Measurements from ENCODE around the gene PEPD.
A peak's percentile ranks its signal among the peaks of the same experiment; 100 is the strongest.

The PEPD gene

DNA sequence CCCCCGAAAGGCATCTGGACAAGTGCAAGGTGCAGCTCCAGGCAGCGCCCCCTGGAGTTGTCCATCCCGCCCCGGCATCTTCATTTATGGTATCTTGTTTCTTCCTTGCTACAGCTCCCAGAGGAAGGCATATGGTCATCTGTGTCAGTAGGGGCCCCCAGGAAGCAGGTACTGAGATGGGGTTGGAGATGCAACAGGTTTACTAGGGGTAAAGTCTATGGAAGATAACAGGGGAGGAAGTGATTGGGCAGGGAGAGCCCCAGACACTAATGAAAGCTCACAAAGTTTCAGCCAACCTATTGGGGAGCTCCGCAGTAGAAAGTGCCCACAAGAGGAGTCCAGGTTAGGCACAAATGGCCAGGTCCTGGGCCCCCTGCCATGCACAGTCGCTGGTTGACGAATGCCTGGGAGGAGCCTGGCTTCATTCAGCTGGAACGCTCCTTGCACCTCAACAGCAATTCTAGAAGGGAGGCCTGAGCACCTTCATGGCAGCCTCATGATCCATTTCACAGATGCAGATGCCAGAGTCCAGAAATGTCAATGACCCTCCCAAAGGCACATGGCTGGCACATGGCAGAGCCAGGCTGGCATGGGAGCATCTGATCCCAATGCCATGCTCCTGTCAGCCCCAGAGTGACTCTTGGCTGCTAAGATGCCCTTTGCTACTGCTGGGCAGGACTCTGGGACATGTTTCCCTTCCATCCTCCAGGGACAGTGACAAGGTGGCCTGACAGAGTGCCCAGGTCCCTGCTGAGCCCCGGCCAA is 23.8 kb upstream of the PEPD start:
- DNase-seq, result no peak

DNA sequence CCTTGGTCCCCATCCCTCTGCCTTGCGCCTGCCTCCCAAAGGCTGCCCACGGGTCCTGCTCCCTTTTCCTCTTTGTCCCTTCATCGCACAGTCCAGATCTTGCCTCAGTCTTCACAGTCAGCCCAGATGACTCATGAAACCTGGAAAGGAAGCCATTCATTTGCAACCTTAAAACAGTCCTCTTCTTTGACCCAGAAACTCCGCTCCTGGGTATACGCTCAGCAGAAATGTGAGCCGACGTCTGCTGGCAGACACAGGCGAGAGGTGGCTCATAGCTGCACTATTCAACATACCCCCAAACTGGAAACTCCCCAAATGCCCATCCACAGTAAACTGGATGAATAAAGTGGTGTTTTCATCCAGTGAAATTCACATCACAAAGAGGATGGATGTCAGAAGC is 13.6 kb upstream of the PEPD start:
- no peak for DNase-seq

DNA sequence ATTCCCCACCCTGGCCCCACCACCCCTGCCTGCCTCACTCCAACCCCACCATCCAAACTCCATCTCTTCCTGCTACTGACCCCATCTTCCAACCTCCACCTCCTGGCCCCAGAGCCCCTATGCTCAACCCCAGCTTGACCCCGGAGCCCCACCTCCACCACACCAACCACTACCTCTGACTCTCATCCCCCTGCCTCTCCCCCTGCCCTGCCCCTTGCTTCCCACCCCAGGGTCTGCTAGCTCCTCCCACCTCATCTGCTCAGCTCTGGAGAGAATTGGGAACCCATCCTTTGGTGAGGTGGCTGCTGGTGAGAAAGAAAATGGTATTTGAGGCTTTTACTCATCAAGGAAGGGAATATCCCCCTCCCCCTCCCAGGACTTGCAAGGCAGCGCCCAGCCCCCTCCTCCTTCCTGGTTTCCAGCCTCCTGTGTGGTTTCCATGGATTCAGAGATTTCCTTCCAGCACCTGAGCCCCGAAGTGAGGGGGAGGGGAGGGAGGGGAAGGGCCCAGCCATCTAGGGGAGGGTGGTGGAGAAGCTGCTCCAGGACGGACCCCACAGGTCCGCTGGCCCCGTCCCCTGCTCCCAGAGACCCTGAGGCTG is 11.4 kb upstream of the PEPD start:
- no peak for DNase-seq

DNA sequence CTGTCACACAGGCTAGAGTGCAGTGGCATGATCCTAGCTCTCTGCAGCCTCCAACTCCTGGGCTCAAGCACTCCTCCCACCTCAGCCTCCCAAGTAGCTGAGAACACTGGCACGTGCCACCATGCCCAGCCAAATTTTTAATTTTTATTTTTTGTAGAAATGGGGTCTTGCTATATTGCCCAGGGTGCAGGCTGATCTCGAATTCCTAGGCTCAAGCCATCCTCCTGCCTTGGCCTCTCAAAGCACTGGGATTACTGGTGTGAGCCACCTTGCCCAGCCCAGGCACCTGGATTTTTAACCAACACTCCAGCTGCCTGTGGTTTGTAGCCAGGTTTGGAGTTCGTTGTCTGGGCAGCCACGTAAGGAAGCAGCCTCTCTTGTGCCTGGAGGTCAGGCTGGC is 9.3 kb upstream of the PEPD start:
- no peak for DNase-seq

DNA sequence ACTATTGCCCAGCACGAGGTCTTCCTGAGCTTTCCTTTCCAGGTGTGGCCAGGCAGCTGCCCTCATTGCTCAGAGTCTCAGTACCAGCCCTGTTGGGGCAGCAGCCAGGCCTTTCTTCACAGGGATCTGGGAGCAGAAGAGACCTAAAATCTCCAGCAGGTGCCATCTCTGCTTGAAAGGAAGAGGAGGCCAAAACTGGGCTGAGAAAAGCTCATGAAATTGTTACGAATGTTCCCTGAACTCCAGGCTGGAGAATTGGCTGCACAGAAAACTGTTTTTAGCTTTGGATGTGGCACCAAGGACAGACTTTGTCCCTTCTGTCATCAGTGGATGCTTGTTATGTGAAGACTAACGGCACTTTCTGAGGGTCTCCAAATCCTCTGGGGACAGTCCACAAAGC is 8.7 kb upstream of the PEPD start:
- DNase-seq, result no peak

DNA sequence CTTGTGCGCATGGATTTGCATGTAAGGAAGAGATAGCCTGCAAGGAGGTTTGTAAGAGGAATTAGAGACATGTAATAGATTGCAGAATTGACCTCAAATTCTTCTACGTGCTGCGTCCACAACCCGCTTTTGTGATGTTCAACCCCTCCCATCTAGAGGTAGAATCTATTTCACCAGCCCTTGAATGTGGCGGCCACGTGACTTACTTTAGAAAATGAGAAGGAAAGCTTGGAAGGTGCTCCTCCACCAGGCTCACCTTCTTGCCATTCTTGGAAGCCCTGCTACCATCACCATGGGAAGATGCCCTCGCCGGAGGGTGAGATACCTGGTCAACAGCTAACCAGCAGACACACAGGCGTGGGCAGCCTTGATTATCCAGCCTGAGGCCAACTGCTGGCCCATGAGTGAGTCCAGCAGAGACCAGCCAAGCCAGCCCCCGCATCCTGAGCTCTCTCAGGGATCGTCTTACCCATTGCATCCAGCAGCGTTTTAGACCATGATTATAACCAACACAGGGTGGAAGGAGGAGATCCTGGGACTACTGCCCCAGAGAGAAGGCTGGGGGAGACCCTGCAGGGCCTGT is 7.6 kb upstream of the PEPD start:
- DNase-seq, result no peak

DNA sequence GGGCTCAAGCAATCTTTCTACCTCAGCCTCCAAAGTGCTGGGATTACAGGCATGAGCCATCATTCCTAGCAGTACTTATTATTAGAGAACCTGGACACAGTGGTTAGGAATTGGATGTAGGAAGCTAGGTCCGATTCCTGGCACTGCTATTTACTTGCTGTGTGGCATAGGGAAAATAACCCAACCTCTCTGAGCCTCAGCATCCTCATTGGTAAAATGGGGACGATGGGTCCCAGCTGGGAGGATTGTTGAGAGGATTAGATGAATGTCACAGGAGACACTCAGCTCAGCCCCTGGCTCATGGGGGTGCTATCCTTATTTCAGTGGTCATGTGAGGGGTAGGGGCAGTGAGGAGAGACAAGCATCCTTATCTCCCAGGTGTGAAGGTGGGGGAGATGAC is 6.8 kb upstream of the PEPD start:
- no peak for DNase-seq

DNA sequence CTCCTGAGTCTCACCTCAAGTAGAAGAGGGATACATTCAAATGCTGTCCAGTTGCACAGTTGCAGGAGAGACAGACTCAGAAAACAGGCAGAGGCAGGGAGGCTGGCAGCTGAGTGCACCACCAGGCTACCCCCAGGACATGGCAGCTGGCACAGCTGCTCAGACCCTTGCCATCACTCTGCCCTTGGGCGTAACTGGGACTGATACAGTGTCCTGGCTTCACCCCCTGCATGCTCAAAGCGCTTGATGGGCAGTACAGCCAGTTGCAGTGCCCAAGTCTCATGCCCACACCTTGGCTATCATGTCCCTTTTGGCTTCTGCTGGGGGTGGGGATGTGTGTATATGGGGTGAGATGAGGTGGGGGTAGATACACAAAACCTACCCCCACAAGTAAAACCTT is 5.5 kb upstream of the PEPD start:
- DNase-seq, result no peak

DNA sequence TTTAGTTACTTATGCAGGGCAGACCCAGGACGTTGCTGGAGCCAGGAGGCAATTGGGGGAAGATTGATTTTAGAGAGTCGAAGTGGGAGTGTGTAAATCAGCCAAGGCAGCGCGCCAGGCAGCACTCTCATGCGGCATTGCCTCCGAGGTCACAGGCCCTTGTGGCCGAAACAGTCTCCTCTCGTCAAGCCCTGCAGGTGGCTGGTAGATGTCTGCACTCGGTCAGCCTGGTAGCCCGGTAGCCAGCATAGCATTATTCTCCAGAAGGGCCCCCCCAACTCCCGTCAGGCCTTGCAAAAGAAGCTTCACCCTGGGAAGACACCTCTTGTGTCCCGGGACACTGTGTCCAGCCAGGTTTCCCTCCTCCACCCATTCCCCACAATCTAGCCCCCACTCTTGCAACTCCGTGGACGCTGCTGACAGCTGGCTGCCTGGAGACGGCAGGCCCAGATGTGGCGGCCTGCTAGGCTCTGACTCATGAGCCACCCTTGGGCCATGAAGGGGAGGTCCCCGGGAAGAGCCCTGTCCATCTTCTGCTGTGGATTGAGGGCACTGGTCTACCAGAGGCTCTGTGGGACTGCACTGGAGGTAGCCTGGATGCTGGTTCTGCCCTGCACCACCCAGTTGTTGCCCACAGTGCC is 2.6 kb upstream of the PEPD start:
- no peak for DNase-seq

DNA sequence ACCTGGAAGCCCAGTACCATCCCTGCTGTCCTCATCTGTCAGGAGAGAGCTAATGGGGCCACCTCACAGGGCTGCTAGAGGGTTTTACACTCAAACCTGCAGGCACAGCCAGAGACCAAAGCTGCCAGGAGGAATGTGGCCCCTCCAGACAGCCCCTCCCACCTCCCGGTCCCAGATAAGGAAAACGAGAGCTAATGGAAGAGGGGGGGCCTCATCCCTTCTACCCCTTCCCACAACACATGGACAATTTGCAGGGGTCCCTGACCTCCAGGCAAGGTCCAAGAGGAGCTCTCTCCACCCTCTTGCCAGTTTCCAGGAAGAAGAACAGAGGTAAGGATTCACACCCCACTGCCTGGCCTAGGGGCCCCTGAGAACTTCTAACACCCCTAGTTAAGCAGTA is 1.6 kb upstream of the PEPD start:
- no peak for DNase-seq

DNA sequence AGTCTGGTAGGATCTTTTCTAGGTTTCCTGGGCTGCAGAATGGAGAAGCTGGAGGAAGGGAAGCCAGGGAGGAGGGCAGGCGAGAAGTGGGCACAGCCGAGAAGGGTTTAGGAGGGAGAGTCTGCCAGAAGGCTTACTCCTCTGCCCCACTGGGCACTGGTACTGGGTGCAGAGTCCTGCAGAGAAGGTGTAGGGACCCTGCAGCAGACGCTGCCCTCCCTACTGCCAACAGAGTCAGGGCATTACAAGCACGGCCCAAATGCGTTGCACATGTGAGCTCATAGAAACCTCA is 726 bp upstream of the PEPD start:
- no peak for DNase-seq

DNA sequence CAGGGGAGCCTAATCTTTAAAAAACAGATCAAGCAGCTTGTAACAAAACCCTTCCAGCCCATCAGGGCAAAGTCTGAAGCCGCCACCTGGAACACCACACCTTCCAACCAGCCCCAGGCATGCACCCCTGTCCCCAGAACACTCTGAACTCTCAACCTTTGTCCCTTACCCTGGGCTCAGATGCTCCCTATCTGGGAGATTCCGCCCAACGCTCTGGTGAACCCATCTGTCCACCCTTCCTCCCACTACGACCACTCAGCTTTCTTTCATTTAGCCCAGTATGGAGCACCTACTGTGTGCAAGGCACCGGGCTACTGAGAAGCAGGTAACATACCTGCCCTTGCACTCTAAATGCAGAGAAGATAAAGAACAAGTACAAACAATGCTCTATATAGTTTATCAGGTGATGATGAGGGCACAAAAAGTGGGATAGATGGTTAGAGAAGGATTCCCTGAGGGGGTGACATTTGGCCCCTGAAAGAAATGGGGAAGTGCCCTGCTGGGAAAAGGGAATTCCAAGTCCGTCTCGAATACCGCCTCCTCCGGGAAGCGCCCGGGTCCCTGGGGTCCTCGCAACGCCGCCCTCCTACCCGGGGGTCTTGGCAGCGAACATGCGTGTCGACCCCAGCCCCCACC is 629 bp downstream of the PEPD start:
- no peak for DNase-seq

DNA sequence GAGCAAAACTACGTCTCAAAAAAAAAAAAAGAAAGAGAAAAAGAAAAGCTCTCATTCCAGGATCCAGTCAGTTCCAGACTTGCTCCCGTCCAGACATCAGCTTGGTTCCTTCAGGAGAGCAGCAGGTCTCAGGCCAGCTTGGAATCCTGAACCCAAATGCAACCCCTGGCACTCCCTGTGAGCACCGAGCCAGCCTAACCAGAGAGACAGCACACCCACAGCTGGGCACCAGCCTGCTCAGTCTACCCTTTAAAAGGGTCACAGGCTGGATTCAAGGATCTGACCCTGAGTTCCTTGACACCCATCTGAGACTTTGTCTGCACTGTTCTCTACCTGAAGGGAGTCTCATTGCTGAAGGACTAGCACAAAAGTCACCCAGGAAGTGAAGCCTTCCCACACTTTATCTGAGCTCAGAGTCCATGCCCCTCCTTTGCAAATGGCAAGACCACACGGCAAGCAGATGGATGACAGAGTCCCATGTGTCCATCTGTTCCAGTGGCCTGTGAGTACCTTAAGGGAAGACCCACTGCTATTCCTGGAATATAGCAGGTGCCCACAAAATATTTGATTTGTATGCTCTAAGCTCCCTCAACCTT is 1.4 kb downstream of the PEPD start:
- no peak for DNase-seq

DNA sequence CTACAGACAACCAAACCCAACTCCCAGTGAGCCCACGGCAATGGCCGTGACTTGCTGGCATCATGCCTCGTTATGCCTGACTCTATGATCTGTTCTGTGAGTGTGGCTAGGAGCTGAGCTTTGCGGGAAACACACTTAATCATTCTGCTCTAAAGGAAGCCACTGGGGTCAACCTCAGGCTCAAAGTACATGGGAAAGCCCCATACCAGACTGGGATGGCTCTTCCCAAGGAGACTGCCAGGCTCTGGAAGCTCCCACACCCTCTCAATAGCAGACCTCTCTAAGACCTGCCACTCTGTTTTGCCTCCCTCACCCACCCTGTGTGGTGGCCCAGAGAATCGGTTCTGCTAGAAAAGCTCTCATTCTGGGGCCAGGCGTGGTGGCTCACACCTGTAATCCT is 2.2 kb downstream of the PEPD start:
- no peak for DNase-seq

DNA sequence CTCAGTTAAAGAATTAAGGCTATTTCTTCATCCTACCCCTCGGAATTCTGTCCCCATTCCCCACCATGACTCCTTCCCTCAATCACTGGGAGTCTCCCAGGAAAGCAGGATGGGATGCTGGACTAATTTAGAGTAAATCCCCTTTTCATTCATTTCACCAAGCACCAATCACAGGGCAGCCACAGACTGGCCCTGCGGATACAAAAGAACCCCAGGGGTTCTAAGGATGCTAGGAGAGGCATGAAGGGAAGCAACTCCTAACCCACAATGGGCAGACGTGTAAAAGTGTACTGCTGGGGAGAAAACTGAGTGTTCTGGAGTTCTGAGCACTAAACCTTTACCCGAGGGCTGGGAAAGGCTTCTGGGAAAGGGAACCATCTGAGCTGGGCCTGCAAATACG is 3.0 kb downstream of the PEPD start:
- no peak for DNase-seq

DNA sequence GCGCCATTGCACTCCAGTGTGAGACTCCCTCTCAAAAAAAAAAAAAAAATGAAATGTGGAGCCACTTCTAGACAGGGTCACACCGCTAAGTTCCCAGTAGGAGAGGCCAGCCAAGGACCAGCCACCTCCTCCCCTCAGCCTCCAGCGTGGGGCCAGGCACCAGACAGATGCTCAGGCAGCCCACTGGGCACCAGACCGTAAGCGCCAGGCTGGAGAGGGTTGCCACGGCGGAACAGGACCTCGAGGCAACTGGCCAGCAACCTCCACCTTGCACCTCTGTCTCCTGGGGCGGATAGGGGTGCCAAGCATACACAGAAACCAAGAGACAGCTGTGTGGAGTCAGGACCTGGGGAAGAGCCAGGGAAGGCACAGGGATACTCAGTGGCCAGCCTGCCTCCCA is 3.7 kb downstream of the PEPD start:
- DNase-seq, result no peak

DNA sequence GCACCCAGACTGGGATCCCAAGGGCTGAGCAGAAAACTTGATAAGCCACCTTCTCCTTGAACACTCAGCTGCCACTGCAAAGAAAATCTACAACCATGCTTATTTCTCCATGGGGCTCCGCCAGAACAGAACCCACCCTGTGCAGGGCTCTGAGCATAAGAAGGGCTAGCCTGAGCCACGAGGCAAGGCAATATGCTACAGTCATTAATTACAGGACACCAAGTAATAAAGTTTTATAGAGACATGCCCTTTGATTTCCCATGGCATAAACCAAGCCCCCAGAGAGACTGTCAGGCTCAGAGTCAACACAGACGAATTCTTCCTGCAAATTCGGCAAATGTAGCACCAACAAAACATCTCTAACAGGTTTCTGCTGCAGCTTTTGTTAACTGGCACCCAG is 5.7 kb downstream of the PEPD start:
- DNase-seq, result no peak

DNA sequence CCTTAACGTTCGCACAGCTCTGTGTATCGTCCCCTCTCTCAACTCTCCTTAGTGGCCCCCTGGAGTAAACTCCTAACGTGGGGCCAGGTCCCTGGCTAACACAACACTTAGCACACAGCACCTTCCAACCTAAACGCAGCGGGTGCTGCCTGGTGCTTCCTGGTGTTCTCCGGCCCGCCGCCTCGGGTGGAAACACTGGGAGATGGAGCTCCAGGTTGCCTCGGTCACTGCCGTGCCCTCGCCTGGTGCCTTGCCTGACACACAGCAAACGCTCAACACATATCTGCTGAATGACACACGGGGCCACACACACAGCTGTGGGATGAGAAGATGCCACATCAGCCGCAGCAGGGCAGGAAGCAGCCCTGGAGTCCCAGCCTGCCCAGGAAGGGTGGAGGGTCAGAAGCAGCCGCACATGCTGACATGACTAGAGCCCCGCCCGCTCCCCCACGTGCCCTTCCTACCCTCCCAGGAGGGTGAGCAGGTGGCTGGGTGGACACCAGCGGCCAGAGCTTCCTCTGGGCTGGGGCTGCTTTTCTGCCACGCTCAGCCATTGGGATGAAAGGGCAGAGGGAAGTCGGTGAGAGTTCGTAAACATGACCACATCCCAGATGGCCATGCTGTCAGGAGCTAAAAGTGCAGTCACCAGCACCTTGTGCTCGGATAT is 6.6 kb downstream of the PEPD start:
- peak; percentile 38 for DNase-seq

DNA sequence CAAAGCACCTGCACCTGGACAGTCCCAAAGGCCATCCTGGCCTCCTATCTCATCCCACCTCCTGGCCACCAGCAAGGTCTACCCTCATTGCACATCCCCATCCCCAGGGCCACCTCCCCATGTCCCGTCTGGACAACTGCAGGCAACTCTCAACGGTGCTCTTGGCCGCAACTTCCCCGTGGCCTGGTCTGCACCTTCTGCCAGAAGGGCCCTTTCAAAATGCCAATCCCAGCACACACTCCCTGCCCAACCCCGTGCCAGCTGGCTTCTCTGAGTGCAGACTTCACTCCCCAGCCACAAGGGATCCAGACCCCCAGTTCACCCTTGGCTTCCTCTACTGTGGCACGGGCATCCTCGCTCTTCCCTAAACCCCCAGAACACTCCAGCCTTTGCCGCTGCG is 8.2 kb downstream of the PEPD start:
- DNase-seq, result no peak

DNA sequence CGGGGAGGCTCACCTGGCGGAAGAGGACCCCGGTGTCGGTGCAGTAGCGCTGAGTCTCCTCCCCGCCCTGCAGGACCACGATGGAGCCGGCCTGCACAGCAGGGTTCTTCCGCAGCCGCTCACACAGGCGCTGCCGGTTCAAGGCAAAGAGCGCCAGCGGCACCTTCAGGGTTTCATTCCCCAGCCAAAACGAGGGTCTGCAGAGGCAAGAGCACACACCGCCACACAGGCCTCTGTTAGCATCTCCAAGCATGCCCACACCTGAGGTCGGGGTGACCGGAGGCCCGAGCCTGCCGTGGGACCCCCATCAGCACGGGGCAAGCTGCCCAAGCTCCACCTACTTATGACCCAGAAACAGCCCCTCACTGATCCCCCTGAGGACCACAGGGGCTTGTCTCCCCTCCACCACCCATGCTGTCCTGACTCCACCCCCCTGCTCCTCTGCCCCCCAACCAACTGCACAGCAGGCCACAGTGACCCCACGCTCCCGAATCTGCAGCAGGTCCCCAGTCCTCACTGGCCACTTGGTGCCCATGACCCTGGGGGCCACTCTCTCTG is 8.9 kb downstream of the PEPD start:
- DNase-seq, result no peak

DNA sequence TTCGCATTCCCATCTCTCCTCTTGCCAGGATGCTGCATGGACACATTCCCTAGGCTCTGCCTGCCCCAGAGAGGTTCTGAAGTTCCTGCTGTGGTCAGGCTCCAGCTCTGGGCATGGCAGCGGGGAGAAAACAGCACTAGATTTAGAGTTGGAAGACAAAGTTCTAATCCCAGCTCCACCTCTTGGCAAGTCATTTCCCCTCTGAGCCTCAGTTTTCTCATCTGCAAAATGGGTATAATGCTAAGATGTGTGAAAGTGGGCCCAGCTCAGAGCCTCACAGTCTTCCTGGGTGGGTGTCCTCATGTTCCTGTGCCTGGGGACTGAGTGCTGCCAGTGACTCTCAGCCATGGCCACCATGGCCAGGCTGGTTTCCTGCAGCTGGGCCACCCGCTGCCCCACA is 9.6 kb downstream of the PEPD start:
- no peak for DNase-seq

DNA sequence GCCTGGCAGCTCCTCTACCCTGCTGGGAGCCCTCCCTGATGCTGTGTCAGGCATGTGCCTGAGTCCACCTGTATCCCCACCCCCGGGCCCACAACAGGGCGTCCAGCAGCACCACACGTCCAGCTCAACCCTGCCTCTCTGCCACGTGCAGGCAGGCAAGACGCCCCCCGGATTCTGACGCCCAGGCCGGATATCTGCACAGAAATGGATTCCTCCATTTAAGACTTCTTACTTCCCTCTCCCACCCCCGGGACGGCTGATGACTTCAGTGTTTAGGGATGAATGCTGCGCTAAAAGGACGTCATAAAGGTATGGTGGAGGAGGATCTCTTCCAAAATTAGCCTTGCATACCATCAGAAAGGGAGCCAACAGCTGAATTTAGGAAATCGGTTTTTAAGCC is 10.2 kb downstream of the PEPD start:
- DNase-seq, result no peak

Data from CD4-positive, alpha-beta T cell treated with Interleukin-17A for 4 hours (primary cell).